GM12864 (cell line): ENCODE results near the gene CENPS.
"Not testable (repeated sequence)": the region's sequence is repeated elsewhere in the genome, so short reads cannot be mapped to it uniquely, and the experiment has no call there.

Experiments
- DNase-seq: peaks from one replicate; pipeline ENCODE4 v3.0.0-alpha.2; 2011; ENCODE audit warnings: low read depth
- H3K4me3 ChIP-seq: 2 replicates; pipeline ENCODE4 v1.5.1; 2011; ENCODE audit warnings: mild to moderate bottlenecking, low read depth, low read length, control low read depth
- TF ChIP-seq, protein P1 (sequence below): IDR thresholded peaks from 2 replicates; pipeline ENCODE4 v1.5.1; 2011; ENCODE audit warnings: low read depth, mild to moderate bottlenecking, moderate library complexity, low read length, control low read depth, inconsistent platforms; ENCODE audit errors: missing control alignments

Gene CENPS

DNA sequence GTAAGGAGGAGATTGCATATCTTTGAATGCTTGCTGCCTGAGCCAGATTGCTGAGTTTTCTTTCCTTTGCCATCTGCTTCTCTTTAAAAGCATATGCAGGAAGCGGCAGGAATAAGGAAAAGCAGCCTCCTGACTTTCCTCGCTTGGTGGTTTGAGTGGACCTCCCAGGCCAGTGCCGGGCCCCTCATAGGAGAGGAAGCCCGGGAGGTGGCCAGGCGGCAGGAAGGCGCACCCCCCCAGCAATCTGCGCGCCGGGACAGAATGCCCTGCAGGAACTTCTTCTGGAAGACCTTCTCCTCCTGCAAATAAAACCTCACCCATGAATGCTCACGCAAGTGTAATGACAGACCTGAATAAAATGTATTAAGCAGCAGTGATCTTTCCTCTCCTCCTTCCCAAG is 21.1 kb downstream of the CENPS start:
- no peak for DNase-seq
- no peak overlapping the region for H3K4me3 ChIP-seq
- TF ChIP-seq, protein P1, sequence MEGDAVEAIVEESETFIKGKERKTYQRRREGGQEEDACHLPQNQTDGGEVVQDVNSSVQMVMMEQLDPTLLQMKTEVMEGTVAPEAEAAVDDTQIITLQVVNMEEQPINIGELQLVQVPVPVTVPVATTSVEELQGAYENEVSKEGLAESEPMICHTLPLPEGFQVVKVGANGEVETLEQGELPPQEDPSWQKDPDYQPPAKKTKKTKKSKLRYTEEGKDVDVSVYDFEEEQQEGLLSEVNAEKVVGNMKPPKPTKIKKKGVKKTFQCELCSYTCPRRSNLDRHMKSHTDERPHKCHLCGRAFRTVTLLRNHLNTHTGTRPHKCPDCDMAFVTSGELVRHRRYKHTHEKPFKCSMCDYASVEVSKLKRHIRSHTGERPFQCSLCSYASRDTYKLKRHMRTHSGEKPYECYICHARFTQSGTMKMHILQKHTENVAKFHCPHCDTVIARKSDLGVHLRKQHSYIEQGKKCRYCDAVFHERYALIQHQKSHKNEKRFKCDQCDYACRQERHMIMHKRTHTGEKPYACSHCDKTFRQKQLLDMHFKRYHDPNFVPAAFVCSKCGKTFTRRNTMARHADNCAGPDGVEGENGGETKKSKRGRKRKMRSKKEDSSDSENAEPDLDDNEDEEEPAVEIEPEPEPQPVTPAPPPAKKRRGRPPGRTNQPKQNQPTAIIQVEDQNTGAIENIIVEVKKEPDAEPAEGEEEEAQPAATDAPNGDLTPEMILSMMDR = no peak

DNA sequence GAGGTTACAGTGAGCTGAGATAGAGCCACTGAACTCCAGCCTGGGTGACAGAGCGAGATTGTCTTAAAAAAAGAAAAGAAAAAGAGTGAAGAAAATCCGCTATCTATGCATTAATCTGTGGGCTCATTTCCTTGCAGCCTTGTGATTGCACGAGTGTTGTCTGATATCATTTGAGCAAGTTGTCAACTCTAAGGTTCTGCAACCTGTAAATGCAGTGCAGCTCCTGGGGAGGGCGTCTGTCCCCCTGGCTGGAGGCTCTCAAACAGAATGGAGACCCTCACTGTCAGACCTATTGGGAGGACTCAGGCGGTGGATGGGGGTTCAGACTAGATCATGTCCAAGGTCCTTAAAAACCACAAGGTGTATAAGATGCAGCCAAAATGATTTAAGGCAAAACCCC is 25.8 kb downstream of the CENPS start:
- TF ChIP-seq, protein P1 = no peak
- H3K4me3 ChIP-seq = no peak overlapping the region
- no peak for DNase-seq

DNA sequence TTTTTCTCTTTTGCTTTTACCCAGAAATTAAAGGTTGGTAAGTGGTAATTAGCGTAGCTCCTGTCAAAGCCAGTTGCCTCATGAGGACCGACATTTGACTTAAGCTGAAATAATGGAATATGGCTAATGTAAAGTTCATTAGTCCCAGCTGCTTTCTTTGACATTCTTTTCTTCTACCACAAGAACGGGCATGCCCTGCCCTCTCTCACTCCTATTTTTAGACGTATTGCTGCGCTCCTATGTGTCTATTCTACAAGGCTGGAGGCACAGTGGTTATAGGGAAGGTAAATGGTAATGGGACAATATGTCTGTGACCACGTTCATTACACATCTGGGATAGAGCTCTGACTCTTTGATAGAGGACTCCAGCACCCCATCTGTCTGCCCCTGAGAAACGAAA is 26.4 kb downstream of the CENPS start:
- no peak overlapping the region for H3K4me3 ChIP-seq
- no peak for DNase-seq
- TF ChIP-seq, protein P1 = no peak

DNA sequence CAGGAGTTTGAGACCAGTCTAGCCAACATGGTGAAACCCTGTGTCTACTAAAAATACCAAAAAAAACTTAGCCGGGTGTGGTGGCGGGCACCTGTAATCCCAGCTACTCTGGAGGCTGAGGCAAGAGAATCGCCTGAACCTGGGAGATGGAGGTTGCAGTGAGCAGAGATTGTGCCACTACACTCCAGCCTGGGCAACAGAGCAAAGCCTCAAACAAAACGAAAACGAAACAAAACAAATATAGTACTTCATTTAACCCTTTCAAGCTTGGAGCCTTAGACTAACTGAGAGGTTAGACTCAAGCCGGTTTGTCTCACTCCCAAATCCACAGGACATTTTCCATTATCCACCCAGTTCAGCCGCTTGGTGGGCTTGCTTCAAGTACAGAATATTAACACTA is 27.2 kb downstream of the CENPS start:
- not testable (repeated sequence) for H3K4me3 ChIP-seq, DNase-seq

DNA sequence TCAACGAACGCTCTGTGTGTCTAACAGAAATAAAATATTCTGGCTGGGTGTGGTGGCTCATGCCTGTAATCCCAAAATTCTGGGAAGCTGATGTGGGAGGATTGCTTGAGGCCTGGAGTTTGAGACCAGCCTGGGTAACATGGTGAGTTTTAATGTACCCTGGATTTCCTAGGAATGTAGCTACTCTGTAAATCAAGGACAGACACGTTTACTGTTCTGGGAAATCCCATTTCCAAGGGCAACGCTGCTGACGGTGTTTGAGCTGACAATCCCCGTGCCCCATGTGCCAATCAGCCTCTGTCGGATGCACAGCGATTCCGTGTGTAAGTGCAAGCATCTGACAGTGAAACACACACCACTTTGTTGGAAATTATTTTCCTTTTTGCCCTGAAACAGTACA is 27.6 kb downstream of the CENPS start:
- TF ChIP-seq, protein P1 = no peak
- no peak overlapping the region for H3K4me3 ChIP-seq
- no peak for DNase-seq

DNA sequence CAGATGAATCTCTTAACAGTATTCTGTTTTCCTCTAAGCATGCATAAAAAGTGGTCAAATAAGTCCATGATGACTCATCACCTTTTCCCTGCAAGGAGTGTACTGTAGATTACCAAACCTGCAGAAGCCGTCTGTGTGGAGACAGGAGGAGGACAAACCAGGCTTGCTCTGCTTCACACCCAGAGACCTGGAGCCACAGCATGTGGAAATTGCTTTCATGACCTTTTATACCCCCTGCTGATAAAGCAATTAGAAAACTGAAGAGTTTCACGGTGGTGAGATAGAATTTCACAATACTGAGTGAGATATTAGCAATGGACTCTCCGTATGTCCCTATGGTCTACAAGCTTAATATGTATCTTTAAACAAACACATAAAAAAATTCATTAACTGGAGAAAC is 29.0 kb downstream of the CENPS start:
- no peak overlapping the region for H3K4me3 ChIP-seq
- no peak for DNase-seq
- TF ChIP-seq, protein P1 = no peak

DNA sequence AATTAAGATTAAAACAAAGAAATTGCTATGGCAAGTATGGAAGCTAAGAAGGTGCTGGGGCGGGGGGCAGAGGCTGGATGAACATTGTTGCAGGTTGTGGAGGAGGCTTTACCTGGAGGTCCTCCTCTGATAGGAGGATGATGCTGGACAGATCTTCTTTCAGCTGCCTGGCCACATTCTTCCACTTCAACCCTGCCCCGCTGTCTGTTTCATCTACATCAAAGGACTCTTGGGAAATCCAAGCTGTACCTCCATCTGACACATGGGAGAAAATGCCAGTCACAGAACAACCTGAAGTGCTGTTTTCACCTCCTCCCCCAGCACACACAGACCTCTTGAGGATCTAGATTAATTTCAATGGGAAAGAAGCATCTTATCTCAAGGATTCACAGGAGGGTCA is 36.8 kb downstream of the CENPS start:
- TF ChIP-seq, protein P1 = no peak

DNA sequence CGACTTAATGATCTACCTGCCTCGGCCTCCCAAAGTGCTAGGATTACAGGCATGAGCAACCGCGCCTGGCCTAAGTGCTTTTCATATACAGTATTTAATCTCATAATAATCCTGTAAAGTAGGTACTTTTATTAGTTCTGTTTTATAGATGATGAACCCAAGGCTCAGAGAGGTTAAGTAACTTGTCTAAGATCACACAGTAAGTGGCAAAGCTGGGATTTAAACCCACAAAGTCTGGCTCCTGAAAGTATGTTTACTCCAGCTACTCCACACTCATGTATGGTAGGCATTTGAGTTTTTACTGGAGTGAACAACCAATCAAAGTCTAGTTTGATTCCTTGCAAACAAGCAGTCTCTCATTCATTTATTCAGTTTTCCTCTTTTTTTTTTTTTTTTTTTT is 39.8 kb downstream of the CENPS start:
- no peak for DNase-seq
- no peak overlapping the region for H3K4me3 ChIP-seq
- TF ChIP-seq, protein P1 = no peak

More for the DNA sequence above, 36.8 kb downstream of the CENPS start:
- no peak for DNase-seq
- no peak overlapping the region for H3K4me3 ChIP-seq
